ENCODE results near the gene PRKCA. TPM values are rescaled to one million over a fixed set of nuclear protein-coding genes. Genes with fewer than 3 reads are reported as not detected.
A peak's percentile ranks its signal among the peaks of the same experiment; 100 is the strongest.
"Not testable (repeated sequence)": the region's sequence is repeated elsewhere in the genome, so short reads cannot be mapped to it uniquely, and the experiment has no call there.

PRKCA gene
- total RNA-seq, 1 experiment from 2014 or later: 29.6 TPM

DNA sequence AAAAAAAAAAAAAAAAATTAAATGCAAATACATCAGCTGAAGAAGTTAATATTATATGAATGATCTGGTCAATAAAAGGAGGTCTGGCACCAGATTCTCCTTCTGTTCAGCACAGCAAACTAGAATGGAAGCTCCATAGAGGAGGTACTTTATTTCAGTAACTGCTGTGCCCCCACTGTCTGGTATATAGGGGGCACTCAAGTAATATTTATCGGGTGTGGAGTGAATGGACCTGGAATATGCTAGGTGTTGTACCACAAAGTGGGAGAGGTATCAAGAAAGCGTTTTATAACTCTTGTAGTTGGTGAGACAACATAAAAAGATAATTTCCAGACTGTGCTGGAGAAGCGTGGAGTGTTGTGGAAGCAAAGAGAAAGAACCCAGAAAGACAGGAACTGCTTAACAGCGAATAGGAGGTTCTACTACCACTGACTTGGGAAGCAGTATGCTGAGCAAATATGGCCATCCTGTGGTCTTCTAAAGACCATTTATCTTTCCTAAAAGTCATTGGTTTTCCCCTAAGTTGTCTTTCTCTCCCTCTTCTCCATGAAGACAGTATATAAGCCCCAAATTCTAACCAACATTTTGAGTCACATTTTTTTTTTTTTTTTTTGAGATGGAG, 12.2 kb upstream of the PRKCA start:
- Histone ChIP-seq H3K36me3 (ENCODE audit: control insufficient read depth, insufficient read depth, low read length) (no peaks in the 10 kb centered on the region), H3K4me3 (ENCODE audit: low read depth, low read length) (no peak overlapping the region), H3K9me3 (no peaks in the 10 kb centered on the region), H3K4me1 (0 out of 2 replicates have a peak, but pooled peaks cover 5% of the 10 kb centered on the region), H3K27me3 (replicated peaks; ENCODE audit: control insufficient read depth, insufficient read depth, low read length) (no peaks in the 10 kb centered on the region)
- POLR2A ChIA-PET: no interaction called here
- intact Hi-C loops (cut with micrococcal nuclease; ENCODE audit: unreplicated experiment): loop anchor here (1.0 to 5.0 kb wide), 2 partner anchors 277 to 382 kb away; no protein-coding TSS in a partner anchor
- H3K9me3 Mint-ChIP-seq (ENCODE audit: unreplicated experiment): no peaks in the 10 kb centered on the region
- CTCF ChIA-PET: interaction anchor here (0.6 to 1.0 kb wide), 2 partner anchors 220 to 277 kb away, joined by 3 read pairs; no protein-coding TSS in a partner anchor
- H3K4me1 Mint-ChIP-seq (ENCODE audit: low read depth, unreplicated experiment): no peaks in the 10 kb centered on the region
- peak in 1 of 2 experiments; percentile 36 for DNase-seq
- BruUV-seq (replicated peaks): no TSS peak
- no peak overlapping the region for H3K27ac Mint-ChIP-seq (ENCODE audit: unreplicated experiment)
- H3K4me3 Mint-ChIP-seq (ENCODE audit: unreplicated experiment): no peak overlapping the region
- TF ChIP-seq, protein P1, sequence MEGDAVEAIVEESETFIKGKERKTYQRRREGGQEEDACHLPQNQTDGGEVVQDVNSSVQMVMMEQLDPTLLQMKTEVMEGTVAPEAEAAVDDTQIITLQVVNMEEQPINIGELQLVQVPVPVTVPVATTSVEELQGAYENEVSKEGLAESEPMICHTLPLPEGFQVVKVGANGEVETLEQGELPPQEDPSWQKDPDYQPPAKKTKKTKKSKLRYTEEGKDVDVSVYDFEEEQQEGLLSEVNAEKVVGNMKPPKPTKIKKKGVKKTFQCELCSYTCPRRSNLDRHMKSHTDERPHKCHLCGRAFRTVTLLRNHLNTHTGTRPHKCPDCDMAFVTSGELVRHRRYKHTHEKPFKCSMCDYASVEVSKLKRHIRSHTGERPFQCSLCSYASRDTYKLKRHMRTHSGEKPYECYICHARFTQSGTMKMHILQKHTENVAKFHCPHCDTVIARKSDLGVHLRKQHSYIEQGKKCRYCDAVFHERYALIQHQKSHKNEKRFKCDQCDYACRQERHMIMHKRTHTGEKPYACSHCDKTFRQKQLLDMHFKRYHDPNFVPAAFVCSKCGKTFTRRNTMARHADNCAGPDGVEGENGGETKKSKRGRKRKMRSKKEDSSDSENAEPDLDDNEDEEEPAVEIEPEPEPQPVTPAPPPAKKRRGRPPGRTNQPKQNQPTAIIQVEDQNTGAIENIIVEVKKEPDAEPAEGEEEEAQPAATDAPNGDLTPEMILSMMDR (IDR thresholded peaks at IDR 0.05; ENCODE audit: insufficient read depth in 1 of 2, low read depth in 1 of 2, low read length in 1 of 2, severe bottlenecking in 1 of 2, unreplicated experiment in 1 of 2): peak in 1 of 2 experiments; percentile 20
- H3K36me3 Mint-ChIP-seq (ENCODE audit: insufficient read depth, unreplicated experiment): no peaks in the 10 kb centered on the region
- H3K27me3 Mint-ChIP-seq (ENCODE audit: insufficient read depth, unreplicated experiment): no peaks in the 10 kb centered on the region

DNA sequence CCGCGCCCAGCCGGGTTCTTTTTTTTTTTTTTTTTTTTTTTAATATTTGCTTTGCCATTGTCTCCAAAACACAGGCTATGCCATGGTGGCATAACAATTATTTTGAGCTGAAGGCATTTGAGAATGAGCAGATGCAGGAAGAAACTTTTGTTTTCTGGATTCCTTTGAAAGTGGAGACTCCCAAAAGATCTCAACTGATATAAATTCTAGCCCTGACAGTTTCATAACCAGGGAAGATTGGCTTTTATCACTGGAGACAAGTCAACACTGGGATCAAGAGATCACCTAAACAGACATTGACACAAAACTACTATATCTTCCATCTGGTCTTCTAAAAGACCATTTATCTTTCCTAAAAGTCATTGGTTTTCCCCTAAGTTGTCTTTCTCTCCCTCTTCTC, 10.1 kb upstream of the PRKCA start:
- BruUV-seq (replicated peaks): no TSS peak
- POLR2A ChIA-PET: no interaction called here
- H3K27me3 Mint-ChIP-seq (ENCODE audit: insufficient read depth, unreplicated experiment): no peaks in the 10 kb centered on the region
- DNase-seq: no peak
- no peaks in the 10 kb centered on the region for H3K9me3 Mint-ChIP-seq (ENCODE audit: unreplicated experiment)
- H3K4me3 Mint-ChIP-seq (ENCODE audit: unreplicated experiment): no peak overlapping the region
- no peaks in the 10 kb centered on the region for H3K36me3 Mint-ChIP-seq (ENCODE audit: insufficient read depth, unreplicated experiment)
- Histone ChIP-seq H3K4me1 (0 out of 2 replicates have a peak, but pooled peaks cover 12% of the 10 kb centered on the region), H3K4me3 (ENCODE audit: low read depth, low read length) (no peak overlapping the region), H3K27me3 (replicated peaks; ENCODE audit: control insufficient read depth, insufficient read depth, low read length) (no peaks in the 10 kb centered on the region), H3K36me3 (ENCODE audit: control insufficient read depth, insufficient read depth, low read length) (no peaks in the 10 kb centered on the region), H3K9me3 (no peaks in the 10 kb centered on the region)
- H3K4me1 Mint-ChIP-seq (ENCODE audit: low read depth, unreplicated experiment): peaks cover 9% of the 10 kb centered on the region
- CTCF ChIA-PET: interaction anchor here (1.1 kb wide), 1 partner anchor 288 kb away, joined by 6 read pairs; no protein-coding TSS in a partner anchor
- H3K27ac Mint-ChIP-seq (ENCODE audit: unreplicated experiment): no peak overlapping the region
- intact Hi-C loops (cut with micrococcal nuclease; ENCODE audit: unreplicated experiment): loop anchor here (5.0 kb wide), 1 partner anchor 380 kb away; no protein-coding TSS in a partner anchor
- TF ChIP-seq, protein P1 (IDR thresholded peaks at IDR 0.05; ENCODE audit: insufficient read depth in 1 of 2, low read depth in 1 of 2, low read length in 1 of 2, severe bottlenecking in 1 of 2, unreplicated experiment in 1 of 2): no peak

DNA sequence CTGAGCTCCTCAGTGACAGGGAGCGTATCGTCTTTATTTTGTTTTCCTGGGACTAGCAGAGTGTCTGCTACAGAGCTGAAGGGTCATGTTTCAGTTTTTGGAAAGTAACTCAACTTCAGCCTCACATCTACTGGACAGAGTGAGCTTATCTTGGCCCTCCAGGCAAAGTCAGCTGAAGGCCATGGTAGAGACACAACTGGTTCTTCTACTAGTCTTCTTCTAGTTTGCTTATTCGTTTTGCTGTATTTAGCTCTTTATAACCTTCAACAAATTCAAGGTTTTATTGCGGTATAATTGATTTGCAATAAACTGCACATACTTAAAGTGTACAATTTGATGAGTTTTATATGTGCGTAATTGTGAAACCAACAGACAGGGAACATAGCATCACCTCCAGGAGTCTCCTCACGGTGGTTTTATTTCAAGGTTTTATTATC, 6.1 kb upstream of the PRKCA start:
- peaks cover 9% of the 10 kb centered on the region for H3K4me1 Mint-ChIP-seq (ENCODE audit: low read depth, unreplicated experiment)
- no peaks in the 10 kb centered on the region for H3K9me3 ChIP-seq
- no peaks in the 10 kb centered on the region for H3K27me3 Mint-ChIP-seq (ENCODE audit: insufficient read depth, unreplicated experiment)
- no peak overlapping the region for H3K4me3 ChIP-seq (ENCODE audit: low read depth, low read length)
- H3K27me3 ChIP-seq (replicated peaks; ENCODE audit: control insufficient read depth, insufficient read depth, low read length): no peaks in the 10 kb centered on the region
- no peaks in the 10 kb centered on the region for H3K36me3 Mint-ChIP-seq (ENCODE audit: insufficient read depth, unreplicated experiment)
- BruUV-seq (replicated peaks): no TSS peak
- TF ChIP-seq, protein P1 (IDR thresholded peaks at IDR 0.05; ENCODE audit: insufficient read depth in 1 of 2, low read depth in 1 of 2, low read length in 1 of 2, severe bottlenecking in 1 of 2, unreplicated experiment in 1 of 2): no peak
- ChIA-PET POLR2A (no interaction called here), CTCF (interaction anchor here (0.6 kb wide), 1 partner anchor 604 kb away, joined by 3 read pairs; no protein-coding TSS in a partner anchor)
- H3K27ac Mint-ChIP-seq (ENCODE audit: unreplicated experiment): no peak overlapping the region
- DNase-seq: no peak
- no peaks in the 10 kb centered on the region for H3K9me3 Mint-ChIP-seq (ENCODE audit: unreplicated experiment)
- H3K4me3 Mint-ChIP-seq (ENCODE audit: unreplicated experiment): no peak overlapping the region
- intact Hi-C loops (cut with micrococcal nuclease; ENCODE audit: unreplicated experiment): no loop called here
- 0 out of 2 replicates have a peak, but pooled peaks cover 7% of the 10 kb centered on the region for H3K4me1 ChIP-seq
- H3K36me3 ChIP-seq (ENCODE audit: control insufficient read depth, insufficient read depth, low read length): no peaks in the 10 kb centered on the region

DNA sequence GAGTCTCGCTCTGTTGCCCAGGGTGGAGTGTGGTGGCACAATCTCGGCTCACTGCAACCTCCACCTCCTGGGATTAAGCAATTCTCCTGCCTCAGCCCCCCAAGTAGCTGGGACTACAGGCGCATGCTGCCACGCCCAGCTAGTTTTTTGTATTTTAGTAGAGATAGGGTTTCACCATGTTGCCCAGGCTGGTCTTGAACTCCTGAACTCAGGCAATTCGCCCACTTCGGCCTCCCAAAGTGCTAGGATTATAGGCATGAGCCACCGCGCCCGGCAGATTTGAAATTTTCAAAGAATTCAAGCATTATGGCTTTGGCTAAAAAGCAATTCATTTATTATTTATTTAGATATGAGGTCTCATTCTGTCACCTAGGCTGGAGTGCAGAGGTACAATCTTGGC, 5.0 kb upstream of the PRKCA start:
- H3K27me3 Mint-ChIP-seq (ENCODE audit: insufficient read depth, unreplicated experiment); H3K4me1 Mint-ChIP-seq (ENCODE audit: low read depth, unreplicated experiment); CTCF ChIA-PET; H3K4me3 Mint-ChIP-seq (ENCODE audit: unreplicated experiment); BruUV-seq (replicated peaks); H3K27me3 ChIP-seq (replicated peaks; ENCODE audit: control insufficient read depth, insufficient read depth, low read length); H3K4me3 ChIP-seq (ENCODE audit: low read depth, low read length); POLR2A ChIA-PET; H3K9me3 Mint-ChIP-seq (ENCODE audit: unreplicated experiment); H3K4me1 ChIP-seq; H3K36me3 Mint-ChIP-seq (ENCODE audit: insufficient read depth, unreplicated experiment); intact Hi-C loops (cut with micrococcal nuclease; ENCODE audit: unreplicated experiment); H3K36me3 ChIP-seq (ENCODE audit: control insufficient read depth, insufficient read depth, low read length); H3K9me3 ChIP-seq; H3K27ac Mint-ChIP-seq (ENCODE audit: unreplicated experiment); DNase-seq: not testable (repeated sequence)

Measured in Caco-2 (cell line).